ENCODE data around the gene SOD2. TPM values are rescaled to one million over a fixed set of nuclear protein-coding genes. Genes with fewer than 3 reads are reported as not detected.
"Not testable (repeated sequence)": the region's sequence is repeated elsewhere in the genome, so short reads cannot be mapped to it uniquely, and the experiment has no call there.

SOD2 gene
- total RNA-seq, 1 donor from 2014 or later, result 64.0 TPM

- Mint-ChIP-seq H3K4me3 (ENCODE audit: unreplicated experiment) (peak overlapping the region; percentile 89), H3K4me1 (ENCODE audit: low read depth, unreplicated experiment) (peaks cover 11% of the 10 kb centered on the region), H3K36me3 (ENCODE audit: low read depth, unreplicated experiment) (peaks cover 2% of the 10 kb centered on the region), H3K9me3 (ENCODE audit: unreplicated experiment) (peaks cover 2% of the 10 kb centered on the region), H3K27me3 (ENCODE audit: low read depth, unreplicated experiment) (no peaks in the 10 kb centered on the region), H3K27ac (ENCODE audit: unreplicated experiment) (peak overlapping the region; percentile 96)
- Histone ChIP-seq H3K79me2 (ENCODE audit: insufficient read depth, low read length) (peaks cover 97% of the 10 kb centered on the region), H3K4me2 (ENCODE audit: low read length) (peak overlapping the region; percentile 83), H3K4me3 (ENCODE audit: insufficient read depth, low read depth, low read length) (peak overlapping the region; percentile 84), H2AFZ (ENCODE audit: low read depth, low read length) (peak overlapping the region; percentile 54), H4K20me1 (ENCODE audit: insufficient read depth, low read length) (peaks cover 60% of the 10 kb centered on the region), H3K27ac (ENCODE audit: low read depth, low read length) (peak overlapping the region; percentile 90), H3K36me3 (ENCODE audit: insufficient read depth, low read length) (no peaks in the 10 kb centered on the region), H3K9me3 (ENCODE audit: insufficient read depth, low read depth, low read length) (no peaks in the 10 kb centered on the region), H3K27me3 (ENCODE audit: insufficient read depth, low read length) (no peaks in the 10 kb centered on the region), H3K9ac (ENCODE audit: low read length) (peak overlapping the region; percentile 98), H3K4me1 (ENCODE audit: insufficient read depth, low read length) (peaks cover 13% of the 10 kb centered on the region)
- DNase-seq (ENCODE audit: low read depth) (no peak), FAIRE-seq (no peak)
- TF ChIP-seq EZH2 (IDR thresholded peaks at IDR 0.05; ENCODE audit: insufficient read depth, low read length) (no peak), CTCF (IDR thresholded peaks at IDR 0.05; ENCODE audit: insufficient read depth, low read depth, low read length) (no peak)
Observed at GRCh38 chr6:159727717-159728445, 34.8 kb upstream of the SOD2 start.

- peak; percentile 43 for FAIRE-seq
- peaks cover 11% of the 10 kb centered on the region for H3K4me1 Mint-ChIP-seq (ENCODE audit: low read depth, unreplicated experiment)
Observed at GRCh38 chr6:159726918-159727716, 34.1 kb upstream of the SOD2 start, which contains the start of gene WTAP. WTAP (plus strand) TSS chr6:159727506; CDS start chr6:159736266, 8,760 bp downstream.

GRCh38 chr6:159726255-159726917 lies 33.3 kb upstream of the SOD2 start:
- Histone ChIP-seq H3K27ac (ENCODE audit: low read depth, low read length) (peak overlapping the region; percentile 99), H3K9me3 (ENCODE audit: insufficient read depth, low read depth, low read length) (no peaks in the 10 kb centered on the region), H3K36me3 (ENCODE audit: insufficient read depth, low read length) (no peaks in the 10 kb centered on the region), H3K4me1 (ENCODE audit: insufficient read depth, low read length) (peaks cover 13% of the 10 kb centered on the region), H3K4me2 (ENCODE audit: low read length) (peak overlapping the region; percentile 98), H2AFZ (ENCODE audit: low read depth, low read length) (peak overlapping the region; percentile 95), H3K27me3 (ENCODE audit: insufficient read depth, low read length) (no peaks in the 10 kb centered on the region), H3K4me3 (ENCODE audit: insufficient read depth, low read depth, low read length) (peak overlapping the region; percentile 86), H3K9ac (ENCODE audit: low read length) (peak overlapping the region; percentile 98), H3K79me2 (ENCODE audit: insufficient read depth, low read length) (peaks cover 91% of the 10 kb centered on the region), H4K20me1 (ENCODE audit: insufficient read depth, low read length) (peaks cover 49% of the 10 kb centered on the region)
- DNase-seq (ENCODE audit: low read depth) (no peak), FAIRE-seq (no peak)
- Mint-ChIP-seq H3K4me1 (ENCODE audit: low read depth, unreplicated experiment) (peaks cover 11% of the 10 kb centered on the region), H3K27me3 (ENCODE audit: low read depth, unreplicated experiment) (no peaks in the 10 kb centered on the region), H3K4me3 (ENCODE audit: unreplicated experiment) (peak overlapping the region; percentile 95), H3K9me3 (ENCODE audit: unreplicated experiment) (peaks cover 2% of the 10 kb centered on the region), H3K27ac (ENCODE audit: unreplicated experiment) (peak overlapping the region; percentile 96), H3K36me3 (ENCODE audit: low read depth, unreplicated experiment) (peaks cover 2% of the 10 kb centered on the region)
- TF ChIP-seq CTCF (IDR thresholded peaks at IDR 0.05; ENCODE audit: insufficient read depth, low read depth, low read length) (no peak), EZH2 (IDR thresholded peaks at IDR 0.05; ENCODE audit: insufficient read depth, low read length) (no peak)

More at GRCh38 chr6:159726918-159727716, 34.1 kb upstream of the SOD2 start, which contains the start of gene WTAP:
- Histone ChIP-seq H3K9me3 (ENCODE audit: insufficient read depth, low read depth, low read length) (no peaks in the 10 kb centered on the region), H3K4me3 (ENCODE audit: insufficient read depth, low read depth, low read length) (peak within 1 kb of the TSS; percentile 86), H3K36me3 (ENCODE audit: insufficient read depth, low read length) (no peaks in the 10 kb centered on the region), H3K4me1 (ENCODE audit: insufficient read depth, low read length) (peaks cover 13% of the 10 kb centered on the region), H3K79me2 (ENCODE audit: insufficient read depth, low read length) (peaks cover 96% of the 10 kb centered on the region), H3K9ac (ENCODE audit: low read length) (peak within 1 kb of the TSS; percentile 98), H2AFZ (ENCODE audit: low read depth, low read length) (peak within 1 kb of the TSS; percentile 95), H3K27me3 (ENCODE audit: insufficient read depth, low read length) (no peaks in the 10 kb centered on the region), H3K27ac (ENCODE audit: low read depth, low read length) (peak within 1 kb of the TSS; percentile 99), H4K20me1 (ENCODE audit: insufficient read depth, low read length) (peaks cover 57% of the 10 kb centered on the region), H3K4me2 (ENCODE audit: low read length) (peak within 1 kb of the TSS; percentile 98)
- Mint-ChIP-seq H3K36me3 (ENCODE audit: low read depth, unreplicated experiment) (peaks cover 2% of the 10 kb centered on the region), H3K4me3 (ENCODE audit: unreplicated experiment) (peak within 1 kb of the TSS; percentile 95), H3K27ac (ENCODE audit: unreplicated experiment) (peak within 1 kb of the TSS; percentile 96), H3K27me3 (ENCODE audit: low read depth, unreplicated experiment) (no peaks in the 10 kb centered on the region), H3K9me3 (ENCODE audit: unreplicated experiment) (peaks cover 2% of the 10 kb centered on the region)
- no peak for TF ChIP-seq EZH2 (IDR thresholded peaks at IDR 0.05; ENCODE audit: insufficient read depth, low read length)
- DNase-seq (ENCODE audit: low read depth), result peak; percentile 95

- peaks cover 37% of the 10 kb centered on the region for H4K20me1 ChIP-seq (ENCODE audit: insufficient read depth, low read length)
- peaks cover 82% of the 10 kb centered on the region for H3K79me2 ChIP-seq (ENCODE audit: insufficient read depth, low read length)
- not testable (repeated sequence) for H3K27me3 ChIP-seq (ENCODE audit: insufficient read depth, low read length); H3K9ac ChIP-seq (ENCODE audit: low read length); H3K9me3 Mint-ChIP-seq (ENCODE audit: unreplicated experiment); FAIRE-seq; H3K4me3 Mint-ChIP-seq (ENCODE audit: unreplicated experiment); H3K9me3 ChIP-seq (ENCODE audit: insufficient read depth, low read depth, low read length); H3K4me1 Mint-ChIP-seq (ENCODE audit: low read depth, unreplicated experiment); H3K36me3 Mint-ChIP-seq (ENCODE audit: low read depth, unreplicated experiment); H3K4me3 ChIP-seq (ENCODE audit: insufficient read depth, low read depth, low read length); H3K27ac ChIP-seq (ENCODE audit: low read depth, low read length); H3K27me3 Mint-ChIP-seq (ENCODE audit: low read depth, unreplicated experiment); H3K36me3 ChIP-seq (ENCODE audit: insufficient read depth, low read length); DNase-seq (ENCODE audit: low read depth); H3K4me2 ChIP-seq (ENCODE audit: low read length); H3K27ac Mint-ChIP-seq (ENCODE audit: unreplicated experiment); H2AFZ ChIP-seq (ENCODE audit: low read depth, low read length)
- H3K4me1 ChIP-seq (ENCODE audit: insufficient read depth, low read length), result peaks cover 13% of the 10 kb centered on the region
Observed at GRCh38 chr6:159725208-159725607, 32.2 kb upstream of the SOD2 start.

Measured in astrocyte (in vitro differentiated cells and primary cell).